RWPE1 (cell line): Measurements from ENCODE around the gene TMLHE.
"Not testable (repeated sequence)": the region's sequence is repeated elsewhere in the genome, so short reads cannot be mapped to it uniquely, and the experiment has no call there.

Source experiments
- CTCF ChIA-PET: fragments of 350-600 bp; sonication (Branson Sonifier 250); formaldehyde crosslinking; extraction: SDS; loops from one replicate; lab custom pipeline; 2021; lab: Yijun Ruan, JAX
- POLR2A ChIA-PET: fragments of 400-600 bp; formaldehyde crosslinking; extraction: SDS; loops from one replicate; lab custom pipeline; 2020; ENCODE audit warnings: antibody characterized with exemption; ENCODE audit not compliant: low non-redundant PET; lab: Yijun Ruan, JAX
- DNase-seq: peaks from one replicate; pipeline ENCODE4 v3.0.0; 2012; ENCODE audit warnings: low spot score
- H3K27ac ChIP-seq: fragments of 450-650 bp; 2 replicates; pipeline ENCODE4 v1.5.1; 2017
- TF ChIP-seq, protein P1 (sequence below): fragments of 450-650 bp; conservative IDR thresholded peaks from 2 replicates; pipeline ENCODE4 v1.5.1; 2017; ENCODE audit warnings: low read depth, mild to moderate bottlenecking

Gene TMLHE

DNA sequence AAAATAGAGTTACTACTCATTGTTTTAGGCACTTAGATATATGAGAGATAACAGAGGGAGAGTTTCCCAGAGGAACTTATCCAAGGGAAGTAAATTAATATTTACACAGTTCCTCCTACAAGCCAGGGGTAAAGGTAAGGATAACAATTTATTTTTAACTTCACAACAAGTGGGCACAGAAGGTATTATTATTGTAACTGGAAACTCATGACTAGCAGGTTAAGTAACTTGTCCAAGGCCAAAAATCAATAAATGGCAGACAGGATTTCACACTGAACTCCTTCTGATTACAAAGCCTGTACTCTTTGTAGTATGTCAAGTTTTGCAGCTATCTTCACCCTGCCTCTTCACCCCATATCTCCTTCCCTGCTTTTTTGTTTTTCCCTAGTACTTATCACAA lies 107.5 kb downstream of the TMLHE start:
- no peak overlapping the region for H3K27ac ChIP-seq
- ChIA-PET POLR2A (no interaction called here), CTCF (no interaction called here)
- DNase-seq = no peak
- TF ChIP-seq, protein P1, sequence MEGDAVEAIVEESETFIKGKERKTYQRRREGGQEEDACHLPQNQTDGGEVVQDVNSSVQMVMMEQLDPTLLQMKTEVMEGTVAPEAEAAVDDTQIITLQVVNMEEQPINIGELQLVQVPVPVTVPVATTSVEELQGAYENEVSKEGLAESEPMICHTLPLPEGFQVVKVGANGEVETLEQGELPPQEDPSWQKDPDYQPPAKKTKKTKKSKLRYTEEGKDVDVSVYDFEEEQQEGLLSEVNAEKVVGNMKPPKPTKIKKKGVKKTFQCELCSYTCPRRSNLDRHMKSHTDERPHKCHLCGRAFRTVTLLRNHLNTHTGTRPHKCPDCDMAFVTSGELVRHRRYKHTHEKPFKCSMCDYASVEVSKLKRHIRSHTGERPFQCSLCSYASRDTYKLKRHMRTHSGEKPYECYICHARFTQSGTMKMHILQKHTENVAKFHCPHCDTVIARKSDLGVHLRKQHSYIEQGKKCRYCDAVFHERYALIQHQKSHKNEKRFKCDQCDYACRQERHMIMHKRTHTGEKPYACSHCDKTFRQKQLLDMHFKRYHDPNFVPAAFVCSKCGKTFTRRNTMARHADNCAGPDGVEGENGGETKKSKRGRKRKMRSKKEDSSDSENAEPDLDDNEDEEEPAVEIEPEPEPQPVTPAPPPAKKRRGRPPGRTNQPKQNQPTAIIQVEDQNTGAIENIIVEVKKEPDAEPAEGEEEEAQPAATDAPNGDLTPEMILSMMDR = no peak

DNA sequence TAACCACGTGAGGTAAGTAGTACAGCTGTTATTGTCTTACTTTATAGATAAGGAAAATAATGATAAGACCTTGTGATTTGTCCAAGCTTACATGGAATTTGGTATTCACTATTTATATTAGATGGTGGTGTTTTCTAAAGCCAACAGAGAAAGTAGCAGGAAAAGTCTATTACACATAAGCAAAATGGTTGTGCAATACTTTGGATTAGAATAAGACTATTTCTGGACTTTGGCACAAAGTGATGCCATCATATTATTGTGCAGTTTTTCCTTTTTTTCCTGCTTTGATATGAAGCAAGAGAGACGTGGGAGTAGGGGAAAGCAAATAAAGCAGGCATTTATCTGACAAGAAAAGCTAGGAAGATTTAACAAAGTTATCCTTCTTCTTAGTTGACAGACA lies 117.6 kb downstream of the TMLHE start:
- H3K27ac ChIP-seq, DNase-seq, CTCF ChIA-PET, POLR2A ChIA-PET: not testable (repeated sequence)

DNA sequence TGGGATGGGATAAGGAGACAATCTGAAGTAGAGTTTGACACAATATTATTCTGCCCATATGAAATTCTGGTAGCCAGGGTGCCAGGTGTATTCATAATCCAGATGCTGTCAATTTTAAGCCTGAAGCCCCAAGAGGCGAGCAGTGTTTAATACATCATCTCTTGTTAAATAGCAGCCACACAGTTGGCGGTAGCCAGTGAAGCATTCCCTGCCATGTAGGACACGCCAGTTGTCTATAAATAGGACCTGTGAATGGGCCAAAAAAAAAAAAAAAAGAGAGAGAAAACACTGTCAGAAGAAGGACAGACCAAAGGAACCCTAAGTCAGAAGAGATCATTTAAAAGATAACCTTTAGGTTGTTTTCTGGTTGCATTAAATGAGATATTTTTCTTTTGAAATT lies 121.3 kb downstream of the TMLHE start:
- CTCF ChIA-PET, H3K27ac ChIP-seq, DNase-seq, POLR2A ChIA-PET: not testable (repeated sequence)

DNA sequence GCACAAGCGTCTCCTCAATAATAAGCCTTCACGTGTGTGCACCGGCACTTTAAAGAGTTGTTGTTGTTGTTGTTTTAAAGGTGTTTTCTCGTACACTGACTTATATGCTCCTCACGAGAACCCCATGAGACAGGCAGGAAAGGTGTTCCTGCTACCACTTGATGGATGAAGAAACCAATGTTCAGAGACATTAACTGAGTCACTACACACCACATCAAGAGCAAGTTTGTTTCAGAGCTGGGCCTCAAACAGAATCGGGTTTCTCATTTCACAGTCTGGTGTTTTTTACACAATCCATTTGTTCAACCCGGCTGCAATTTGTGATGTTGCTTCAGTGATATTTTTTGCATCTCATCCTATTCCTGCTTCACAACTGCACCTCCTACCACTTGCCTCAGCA lies 135.6 kb downstream of the TMLHE start:
- H3K27ac ChIP-seq, CTCF ChIA-PET, POLR2A ChIA-PET, DNase-seq: not testable (repeated sequence)

DNA sequence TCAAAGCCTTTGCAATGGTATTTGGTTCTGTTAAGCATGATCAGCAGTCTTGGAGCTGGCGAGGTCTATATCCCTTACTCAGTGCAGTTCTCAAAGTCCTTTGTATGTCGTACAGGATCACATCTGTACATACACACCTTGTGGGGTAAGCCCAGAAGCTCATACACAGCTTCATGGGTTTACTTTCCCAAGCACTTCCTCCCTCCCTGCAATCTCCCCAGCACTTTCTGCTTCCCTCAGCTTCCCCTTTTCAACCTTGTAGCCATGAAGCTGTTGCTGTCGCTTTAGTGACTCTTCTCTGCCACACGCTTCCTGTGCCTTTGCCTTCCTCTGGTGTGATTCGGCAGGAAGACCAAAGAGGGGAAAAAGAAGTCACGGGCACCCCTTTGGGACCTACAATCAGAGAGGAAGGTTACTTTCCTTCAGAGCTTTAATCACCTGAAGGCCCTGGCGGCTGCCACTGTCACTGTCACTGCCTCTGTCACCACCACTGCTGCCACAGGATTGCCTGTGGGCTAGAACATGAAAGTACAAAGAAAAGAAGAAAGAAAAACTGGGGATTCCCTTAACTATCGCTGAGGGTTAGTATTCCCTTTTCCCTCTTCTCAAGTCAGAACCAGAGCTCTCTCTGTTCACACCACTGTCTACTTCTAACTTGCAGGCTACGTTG lies 146.3 kb downstream of the TMLHE start:
- DNase-seq, CTCF ChIA-PET, H3K27ac ChIP-seq, POLR2A ChIA-PET: not testable (repeated sequence)

DNA sequence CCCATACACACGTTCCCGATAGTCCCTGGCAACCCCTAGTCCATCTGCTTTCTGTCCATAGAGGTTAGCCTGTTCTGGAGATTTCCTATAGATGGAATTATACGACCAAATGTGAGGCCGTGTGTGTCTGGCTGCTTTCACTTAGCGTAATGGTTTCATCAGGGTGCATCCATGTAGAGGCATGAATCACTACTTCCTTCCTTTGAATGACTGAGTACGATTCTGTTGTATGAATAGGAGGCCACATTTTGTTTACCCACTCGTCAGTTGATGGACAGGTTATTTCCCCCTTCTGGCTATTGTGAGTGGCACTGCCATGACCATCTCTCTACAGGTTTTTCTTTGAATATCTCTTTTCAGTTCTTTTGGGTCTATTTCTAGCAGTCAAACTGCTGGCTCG lies 152.3 kb downstream of the TMLHE start:
- POLR2A ChIA-PET, DNase-seq, CTCF ChIA-PET, H3K27ac ChIP-seq: not testable (repeated sequence)

DNA sequence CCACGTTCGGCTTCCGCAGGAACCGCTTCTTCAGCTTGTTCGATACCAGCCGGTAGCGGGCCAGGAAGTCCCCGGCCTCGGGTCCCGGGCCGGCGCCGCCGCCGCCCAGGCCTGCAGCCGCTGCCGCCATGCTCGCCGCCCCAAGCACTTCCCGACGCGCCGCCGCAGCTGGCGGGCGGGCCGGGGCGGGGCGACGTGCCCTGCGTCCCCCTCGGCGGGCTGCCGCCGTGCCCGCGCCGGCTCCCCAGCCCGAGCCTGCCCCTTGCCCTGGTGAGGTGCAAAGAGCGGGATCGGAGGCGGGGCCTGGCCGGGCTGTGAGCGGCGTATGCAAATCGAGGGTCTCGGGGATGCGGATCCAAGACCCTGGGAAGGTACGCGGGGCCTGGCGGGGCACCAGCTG lies 154.3 kb downstream of the TMLHE start, which contains the start of gene F8A3:
F8A3 (minus strand) TSS at position 150 of the 400 bp plus-strand sequence; CDS start at position 130, 20 bp downstream.
- POLR2A ChIA-PET, CTCF ChIA-PET, DNase-seq, H3K27ac ChIP-seq: not testable (repeated sequence)

DNA sequence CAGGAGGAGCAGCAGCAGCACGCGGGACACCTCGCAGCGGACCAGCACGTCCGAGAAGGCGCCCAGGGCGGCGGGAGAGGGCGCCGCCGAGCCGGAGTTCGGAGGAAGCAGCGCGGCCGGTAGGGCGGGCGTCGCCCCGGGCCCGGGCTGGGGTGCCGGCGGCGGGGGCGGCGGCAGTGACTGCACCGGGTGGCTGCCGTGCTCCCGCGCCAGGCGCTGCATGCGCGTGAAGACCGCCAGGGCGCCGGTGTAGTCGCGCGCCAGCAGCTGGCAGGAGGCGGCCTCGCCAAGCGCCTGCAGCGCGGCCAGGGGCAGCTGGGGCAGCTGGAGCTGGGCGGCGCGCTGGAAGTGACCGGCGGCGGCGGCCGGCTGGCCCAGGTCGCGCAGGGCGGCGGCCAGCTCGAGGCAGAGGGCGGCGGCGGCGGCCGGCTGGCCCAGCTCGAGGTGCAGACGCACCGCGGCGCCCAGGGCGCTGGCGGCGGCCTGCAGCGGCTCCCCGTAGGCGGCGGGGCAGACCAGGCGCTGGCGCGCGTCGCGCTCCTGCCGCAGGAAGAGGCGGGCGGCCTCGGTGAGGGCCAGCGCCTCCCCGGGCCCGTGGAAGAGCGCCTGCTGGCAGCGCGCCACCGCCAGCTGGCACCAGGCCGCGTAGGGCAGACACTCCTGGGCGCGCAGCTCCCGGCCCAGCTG lies 154.8 kb downstream of the TMLHE start:
- H3K27ac ChIP-seq, CTCF ChIA-PET, DNase-seq, POLR2A ChIA-PET: not testable (repeated sequence)

DNA sequence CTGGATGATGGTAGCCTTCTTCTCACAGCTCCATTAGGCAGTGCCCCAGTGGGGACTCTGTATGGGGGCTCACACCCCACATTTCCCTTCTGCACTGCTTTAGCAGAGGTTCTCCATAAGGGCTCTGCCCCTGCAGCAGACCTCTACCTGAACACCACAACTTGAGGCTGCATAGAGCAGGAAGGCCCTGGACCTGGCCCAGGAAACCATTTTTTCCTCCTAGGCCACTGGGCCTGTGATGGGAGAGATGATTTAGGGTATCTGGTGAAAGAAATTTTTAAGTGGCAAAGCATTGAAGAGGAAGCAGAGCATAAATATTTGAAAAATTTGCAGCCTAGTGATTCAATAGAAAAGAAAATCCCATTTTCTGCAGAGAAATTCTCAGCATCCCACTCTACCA lies 171.7 kb downstream of the TMLHE start:
- POLR2A ChIA-PET = no interaction called here
- no peak overlapping the region for H3K27ac ChIP-seq
- no peak for DNase-seq
- CTCF ChIA-PET = no interaction called here
- TF ChIP-seq, protein P1 = no peak
